Thoracic aorta (tissue), 2 donors: ENCODE results near the gene CDHR1. TPM values are rescaled to one million over a fixed set of nuclear protein-coding genes. Genes with fewer than 3 reads are reported as not detected.

Experiments used
- ATAC-seq: fragments of 150-250 bp; one replicate; pipeline ENCODE4 v1.8.0; 2017; ENCODE audit warnings: low read depth; ENCODE audit not compliant: insufficient number of reproducible peaks, low FRiP score
- DNase-seq: peaks from one replicate; pipeline ENCODE4 v3.0.0-alpha.2; 2020; ENCODE audit warnings: low spot score
- H3K27ac ChIP-seq, 2 donors: fragments of 200-600 bp; sonication (generic); 1 replicate in 1 of 2; 2 replicates in 1 of 2; pipeline ENCODE4 v1.5.1; 2016; ENCODE audit warnings: mild to moderate bottlenecking in 2 of 2, moderate library complexity in 2 of 2
- H3K27me3 ChIP-seq: fragments of 200-600 bp; sonication (generic); replicated peaks from 2 replicates; pipeline ENCODE4 v1.6.0; 2016; ENCODE audit warnings: mild to moderate bottlenecking; ENCODE audit not compliant: insufficient read depth
- H3K36me3 ChIP-seq: fragments of 200-600 bp; sonication (generic); one replicate; pipeline ENCODE4 v1.5.1; 2016
- H3K4me1 ChIP-seq, 2 donors: fragments of 200-600 bp; sonication (generic); 1 replicate in 1 of 2; 2 replicates in 1 of 2; pipeline versions ENCODE4 v1.5.1 to v1.6.0; 2016; ENCODE audit warnings: low read depth in 2 of 2, mild to moderate bottlenecking in 1 of 2; ENCODE audit not compliant: control insufficient read depth in 1 of 2
- H3K4me3 ChIP-seq: fragments of 200-600 bp; sonication (generic); 2 replicates; pipeline ENCODE4 v1.5.1; 2016; ENCODE audit warnings: mild to moderate bottlenecking
- H3K9me3 ChIP-seq: fragments of 200-600 bp; sonication (generic); 2 replicates; pipeline ENCODE4 v1.5.1; 2016
- CTCF ChIP-seq: fragments of 200-600 bp; sonication (generic); IDR thresholded peaks from one replicate; pipeline ENCODE4 v1.5.1; 2019; ENCODE audit warnings: antibody characterized with exemption
- total RNA-seq, 2 donors: library from RNA; depleted of rRNA; stranded (reverse); fragments of >200 nt; gene quantifications; one replicate each; pipeline versions ENCODE4 v1.1.0 to v1.2.3, GENCODE V29; 2016

CDHR1 gene
- total RNA-seq, 2 donors from 2014 or later, result 0.14 TPM; not detected in 1

GRCh38 chr10:84265418-84265817, 71.1 kb downstream of the CDHR1 start:
- ATAC-seq (no peak), DNase-seq (no peak)
- Histone ChIP-seq H3K36me3 (no peaks in the 10 kb centered on the region), H3K4me3 (no peak overlapping the region), H3K27ac (no peak overlapping the region), H3K9me3 (no peaks in the 10 kb centered on the region), H3K4me1 (no peaks in the 10 kb centered on the region), H3K27me3 (no peaks in the 10 kb centered on the region)
- TF ChIP-seq CTCF, result no peak

- Histone ChIP-seq H3K9me3 (no peaks in the 10 kb centered on the region), H3K27me3 (no peaks in the 10 kb centered on the region), H3K36me3 (no peaks in the 10 kb centered on the region), H3K4me1 (no peaks in the 10 kb centered on the region), H3K27ac (no peak overlapping the region), H3K4me3 (no peak overlapping the region)
- no peak for ATAC-seq
- no peak for DNase-seq
- TF ChIP-seq CTCF, result no peak
These were observed 73.3 kb downstream of the CDHR1 start for GRCh38 chr10:84267503-84268126.

GRCh38 chr10:84269162-84269561, 74.8 kb downstream of the CDHR1 start:
- no peak for TF ChIP-seq CTCF
- no peaks in the 10 kb centered on the region for H3K36me3 ChIP-seq
- H3K4me1 ChIP-seq, result no peaks in the 10 kb centered on the region
- no peaks in the 10 kb centered on the region for H3K27me3 ChIP-seq
- no peak overlapping the region for H3K27ac ChIP-seq
- no peak overlapping the region for H3K4me3 ChIP-seq
- no peak for DNase-seq
- H3K9me3 ChIP-seq, result no peaks in the 10 kb centered on the region
- no peak for ATAC-seq

Other genes starting within 250 kb of the CDHR1 start
- gene GHITM, start 55.0 kb upstream of the CDHR1 start, total RNA-seq, result 100 to 1,000 TPM; 114 to 116 TPM
- not detected for gene GPR15LG, start 20.7 kb upstream of the CDHR1 start, total RNA-seq
- not detected for gene LRIT2, start 31.0 kb downstream of the CDHR1 start, total RNA-seq
- not detected for gene LRIT1, start 47.0 kb downstream of the CDHR1 start, total RNA-seq
- gene RGR, start 50.5 kb downstream of the CDHR1 start, total RNA-seq, result not detected
- 10 to 100 TPM; 39.0 to 60.6 TPM for gene CCSER2, start 134.1 kb downstream of the CDHR1 start, total RNA-seq